ENCODE data around the gene DCAF7.

GRCh38 chr17:63504261-63504660 lies 46.0 kb upstream of the DCAF7 start:
- TF ChIP-seq EZH2 (optimal IDR thresholded peaks at IDR 0.05; ENCODE audit: low read depth, low read length) (no peak), EZH2phosphoT487 (IDR thresholded peaks at IDR 0.05; ENCODE audit: low read length) (no peak)
- TF ChIP-seq, protein P1, sequence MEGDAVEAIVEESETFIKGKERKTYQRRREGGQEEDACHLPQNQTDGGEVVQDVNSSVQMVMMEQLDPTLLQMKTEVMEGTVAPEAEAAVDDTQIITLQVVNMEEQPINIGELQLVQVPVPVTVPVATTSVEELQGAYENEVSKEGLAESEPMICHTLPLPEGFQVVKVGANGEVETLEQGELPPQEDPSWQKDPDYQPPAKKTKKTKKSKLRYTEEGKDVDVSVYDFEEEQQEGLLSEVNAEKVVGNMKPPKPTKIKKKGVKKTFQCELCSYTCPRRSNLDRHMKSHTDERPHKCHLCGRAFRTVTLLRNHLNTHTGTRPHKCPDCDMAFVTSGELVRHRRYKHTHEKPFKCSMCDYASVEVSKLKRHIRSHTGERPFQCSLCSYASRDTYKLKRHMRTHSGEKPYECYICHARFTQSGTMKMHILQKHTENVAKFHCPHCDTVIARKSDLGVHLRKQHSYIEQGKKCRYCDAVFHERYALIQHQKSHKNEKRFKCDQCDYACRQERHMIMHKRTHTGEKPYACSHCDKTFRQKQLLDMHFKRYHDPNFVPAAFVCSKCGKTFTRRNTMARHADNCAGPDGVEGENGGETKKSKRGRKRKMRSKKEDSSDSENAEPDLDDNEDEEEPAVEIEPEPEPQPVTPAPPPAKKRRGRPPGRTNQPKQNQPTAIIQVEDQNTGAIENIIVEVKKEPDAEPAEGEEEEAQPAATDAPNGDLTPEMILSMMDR (IDR thresholded peaks at IDR 0.05; ENCODE audit: low read length): no peak

All from MM.1S (cell line).